Type B pancreatic cell (in vitro differentiated cells): ENCODE results near the gene CD2. TPM values are rescaled to one million over a fixed set of nuclear protein-coding genes. Genes with fewer than 3 reads are reported as not detected.

ENCODE experiments used
- DNase-seq: peaks from one replicate; pipeline ENCODE4 v3.0.0; 2021; ENCODE audit warnings: mixed read lengths; ENCODE audit not compliant: unreplicated experiment; ENCODE audit errors: extremely low spot score
- H3K27ac Mint-ChIP-seq: 2 replicates; pipeline ENCODE4 v1.8.0; 2021; ENCODE audit warnings: mild to moderate bottlenecking, mixed read lengths
- H3K27me3 Mint-ChIP-seq: 2 replicates; pipeline ENCODE4 v1.8.0; 2021; ENCODE audit warnings: mixed read lengths
- H3K36me3 Mint-ChIP-seq: 2 replicates; pipeline ENCODE4 v1.8.0; 2021; ENCODE audit warnings: mixed read lengths
- H3K4me1 Mint-ChIP-seq: one replicate; pipeline ENCODE4 v1.8.0; 2021; ENCODE audit warnings: mixed read lengths; ENCODE audit not compliant: unreplicated experiment
- H3K4me3 Mint-ChIP-seq: 2 replicates; pipeline ENCODE4 v1.8.0; 2021; ENCODE audit warnings: mild to moderate bottlenecking, mixed read lengths
- H3K9me3 Mint-ChIP-seq: 2 replicates; pipeline ENCODE4 v1.8.0; 2021; ENCODE audit warnings: mixed read lengths
- total RNA-seq: library from RNA; stranded (reverse); gene quantifications from 2 replicates; pipeline ENCODE4 v1.2.1, GENCODE V29; 2021; ENCODE audit warnings: low replicate concordance
- TF ChIP-seq, protein P1 (sequence below): fragments of 200-600 bp; sonication (generic); conservative IDR thresholded peaks from 2 replicates; pipeline ENCODE4 v1.5.0; 2021; ENCODE audit warnings: antibody characterized with exemption, mild to moderate bottlenecking

The CD2 gene
- total RNA-seq, 1 donor from 2014 or later: not detected

GRCh38 chr1:116777831-116778830, 23.9 kb downstream of the CD2 start:
- Mint-ChIP-seq H3K27ac (no peak overlapping the region), H3K4me1 (no peaks in the 10 kb centered on the region), H3K9me3 (peaks cover 8% of the 10 kb centered on the region), H3K4me3 (no peak overlapping the region), H3K36me3 (no peaks in the 10 kb centered on the region), H3K27me3 (peaks cover 3% of the 10 kb centered on the region)
- DNase-seq: no peak
- TF ChIP-seq, protein P1, sequence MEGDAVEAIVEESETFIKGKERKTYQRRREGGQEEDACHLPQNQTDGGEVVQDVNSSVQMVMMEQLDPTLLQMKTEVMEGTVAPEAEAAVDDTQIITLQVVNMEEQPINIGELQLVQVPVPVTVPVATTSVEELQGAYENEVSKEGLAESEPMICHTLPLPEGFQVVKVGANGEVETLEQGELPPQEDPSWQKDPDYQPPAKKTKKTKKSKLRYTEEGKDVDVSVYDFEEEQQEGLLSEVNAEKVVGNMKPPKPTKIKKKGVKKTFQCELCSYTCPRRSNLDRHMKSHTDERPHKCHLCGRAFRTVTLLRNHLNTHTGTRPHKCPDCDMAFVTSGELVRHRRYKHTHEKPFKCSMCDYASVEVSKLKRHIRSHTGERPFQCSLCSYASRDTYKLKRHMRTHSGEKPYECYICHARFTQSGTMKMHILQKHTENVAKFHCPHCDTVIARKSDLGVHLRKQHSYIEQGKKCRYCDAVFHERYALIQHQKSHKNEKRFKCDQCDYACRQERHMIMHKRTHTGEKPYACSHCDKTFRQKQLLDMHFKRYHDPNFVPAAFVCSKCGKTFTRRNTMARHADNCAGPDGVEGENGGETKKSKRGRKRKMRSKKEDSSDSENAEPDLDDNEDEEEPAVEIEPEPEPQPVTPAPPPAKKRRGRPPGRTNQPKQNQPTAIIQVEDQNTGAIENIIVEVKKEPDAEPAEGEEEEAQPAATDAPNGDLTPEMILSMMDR: no peak

GRCh38 chr1:116781034-116781433, 26.8 kb downstream of the CD2 start:
- peaks cover 6% of the 10 kb centered on the region for H3K27me3 Mint-ChIP-seq
- DNase-seq: no peak
- no peak overlapping the region for H3K27ac Mint-ChIP-seq
- no peak overlapping the region for H3K4me3 Mint-ChIP-seq
- TF ChIP-seq, protein P1: no peak
- no peaks in the 10 kb centered on the region for H3K36me3 Mint-ChIP-seq
- H3K4me1 Mint-ChIP-seq: no peaks in the 10 kb centered on the region
- peaks cover 8% of the 10 kb centered on the region for H3K9me3 Mint-ChIP-seq

GRCh38 chr1:116785006-116785405, 30.8 kb downstream of the CD2 start:
- H3K27me3 Mint-ChIP-seq: peaks cover 11% of the 10 kb centered on the region
- TF ChIP-seq, protein P1: no peak
- DNase-seq: no peak
- no peaks in the 10 kb centered on the region for H3K36me3 Mint-ChIP-seq
- H3K4me3 Mint-ChIP-seq: no peak overlapping the region
- H3K9me3 Mint-ChIP-seq: peaks cover 11% of the 10 kb centered on the region
- H3K27ac Mint-ChIP-seq: no peak overlapping the region
- no peaks in the 10 kb centered on the region for H3K4me1 Mint-ChIP-seq

GRCh38 chr1:116786049-116786448, 31.8 kb downstream of the CD2 start:
- DNase-seq: no peak
- Mint-ChIP-seq H3K4me1 (no peaks in the 10 kb centered on the region), H3K9me3 (peaks cover 12% of the 10 kb centered on the region), H3K4me3 (no peak overlapping the region), H3K27me3 (peaks cover 11% of the 10 kb centered on the region), H3K27ac (no peak overlapping the region), H3K36me3 (no peaks in the 10 kb centered on the region)
- TF ChIP-seq, protein P1: no peak

GRCh38 chr1:116791727-116792126, 37.5 kb downstream of the CD2 start:
- Mint-ChIP-seq H3K4me1 (no peaks in the 10 kb centered on the region), H3K27me3 (peaks cover 14% of the 10 kb centered on the region), H3K9me3 (peaks cover 5% of the 10 kb centered on the region), H3K27ac (no peak overlapping the region), H3K36me3 (no peaks in the 10 kb centered on the region), H3K4me3 (no peak overlapping the region)
- TF ChIP-seq, protein P1: no peak
- DNase-seq: no peak
